WTC11 (cell line): Measurements from ENCODE around the gene ZNF30. TPM values are rescaled to one million over a fixed set of nuclear protein-coding genes. Genes with fewer than 3 reads are reported as not detected.

Experiments used
- ATAC-seq: fragments of 200-7000 bp; cut with Tn5 transposase; 2 replicates; pipeline ENCODE4 v1.10.0; 2021; ENCODE audit warnings: mild to moderate bottlenecking, moderate library complexity
- CTCF ChIA-PET: fragments of 300-600 bp; sonication (Branson Sonifier 250); formaldehyde crosslinking; loops from one replicate; lab custom pipeline; 2021; ENCODE audit warnings: antibody characterized with exemption; lab: Charles Lee
- POLR2A ChIA-PET: fragments of 350-600 bp; sonication (Branson Sonifier 250); formaldehyde crosslinking; loops from one replicate; lab custom pipeline; 2021; ENCODE audit warnings: antibody characterized with exemption; lab: Charles Lee
- DNase-seq: peaks from one replicate; pipeline ENCODE4 v3.0.0; 2021; ENCODE audit warnings: low spot score
- H3K27ac Mint-ChIP-seq: 2 replicates; pipeline ENCODE4 v1.8.0; 2021; ENCODE audit warnings: mixed read lengths
- H3K27me3 Mint-ChIP-seq: 2 replicates; pipeline ENCODE4 v1.8.0; 2021; ENCODE audit warnings: low read depth, mild to moderate bottlenecking, moderate library complexity, mixed read lengths
- H3K36me3 Mint-ChIP-seq: 2 replicates; pipeline ENCODE4 v1.8.0; 2021; ENCODE audit warnings: mixed read lengths
- H3K4me1 Mint-ChIP-seq: 2 replicates; pipeline ENCODE4 v1.8.0; 2022; ENCODE audit warnings: mixed read lengths
- H3K4me3 Mint-ChIP-seq: 2 replicates; pipeline ENCODE4 v1.8.0; 2021; ENCODE audit warnings: mild to moderate bottlenecking, moderate library complexity, mixed read lengths
- H3K9me3 Mint-ChIP-seq: 2 replicates; pipeline ENCODE4 v1.8.0; 2021; ENCODE audit warnings: mixed read lengths
- AFF4 ChIP-seq: sonication (generic); formaldehyde crosslinking; IDR thresholded peaks from 2 replicates; pipeline ENCODE4 v1.8.1; 2023; ENCODE audit warnings: mild to moderate bottlenecking, missing genetic modification reagents, borderline replicate concordance
- ARID4B ChIP-seq: sonication (generic); formaldehyde crosslinking; IDR thresholded peaks from 2 replicates; pipeline ENCODE4 v1.8.0; 2023; ENCODE audit warnings: missing genetic modification reagents, mild to moderate bottlenecking, borderline replicate concordance
- CREB1 ChIP-seq: sonication (generic); formaldehyde crosslinking; IDR thresholded peaks from 2 replicates; pipeline ENCODE4 v1.8.0; 2023; ENCODE audit warnings: mild to moderate bottlenecking, missing genetic modification reagents
- ERG ChIP-seq: fragments of 250-450 bp; sonication (Bioruptor Pico); IDR thresholded peaks from 2 replicates; pipeline ENCODE4 v1.8.0; 2021; ENCODE audit warnings: mild to moderate bottlenecking
- ESRRA ChIP-seq: sonication (generic); formaldehyde crosslinking; IDR thresholded peaks from 2 replicates; pipeline ENCODE4 v1.8.1; 2022; ENCODE audit warnings: mild to moderate bottlenecking, missing genetic modification reagents, borderline replicate concordance
- FOXP1 ChIP-seq: sonication (generic); formaldehyde crosslinking; IDR thresholded peaks from 2 replicates; pipeline ENCODE4 v1.8.0; 2022; ENCODE audit warnings: missing genetic modification reagents, mild to moderate bottlenecking, moderate library complexity, borderline replicate concordance
- FOXP4 ChIP-seq: sonication (generic); formaldehyde crosslinking; IDR thresholded peaks from 2 replicates; pipeline ENCODE4 v1.8.0; 2022; ENCODE audit warnings: mild to moderate bottlenecking, missing genetic modification reagents
- IRF1 ChIP-seq: sonication (generic); formaldehyde crosslinking; IDR thresholded peaks from 2 replicates; pipeline ENCODE4 v1.8.0; 2023; ENCODE audit warnings: missing genetic modification reagents
- JUN ChIP-seq: sonication (generic); formaldehyde crosslinking; IDR thresholded peaks from 2 replicates; pipeline ENCODE4 v1.8.0; 2023; ENCODE audit warnings: mild to moderate bottlenecking, missing genetic modification reagents
- OVOL2 ChIP-seq: fragments of 250-450 bp; sonication (Bioruptor Pico); IDR thresholded peaks from 2 replicates; pipeline ENCODE4 v1.9.0; 2021; ENCODE audit warnings: mild to moderate bottlenecking, borderline replicate concordance
- TP53 ChIP-seq: sonication (generic); formaldehyde crosslinking; IDR thresholded peaks from 2 replicates; pipeline ENCODE4 v1.8.1; 2023; ENCODE audit warnings: mild to moderate bottlenecking, missing genetic modification reagents
- USF1 ChIP-seq: sonication (generic); formaldehyde crosslinking; IDR thresholded peaks from 2 replicates; pipeline ENCODE4 v1.8.0; 2022; ENCODE audit warnings: mild to moderate bottlenecking, missing genetic modification reagents
- USF2 ChIP-seq: sonication (generic); formaldehyde crosslinking; IDR thresholded peaks from 2 replicates; pipeline ENCODE4 v1.8.1; 2023; ENCODE audit warnings: mild to moderate bottlenecking, missing genetic modification reagents, moderate library complexity
- ZNF121 ChIP-seq: sonication (generic); formaldehyde crosslinking; IDR thresholded peaks from 2 replicates; pipeline ENCODE4 v1.8.0; 2023; ENCODE audit warnings: missing genetic modification reagents
- ZNF219 ChIP-seq: sonication (generic); formaldehyde crosslinking; IDR thresholded peaks from 2 replicates; pipeline ENCODE4 v1.8.0; 2023; ENCODE audit warnings: missing genetic modification reagents, mild to moderate bottlenecking, borderline replicate concordance
- ZNF416 ChIP-seq: fragments of 250-450 bp; sonication (Bioruptor Pico); IDR thresholded peaks from 2 replicates; pipeline ENCODE4 v1.9.0; 2021; ENCODE audit warnings: mild to moderate bottlenecking, inconsistent platforms
- ZNF423 ChIP-seq: fragments of 250-450 bp; sonication (Bioruptor Pico); IDR thresholded peaks from 2 replicates; pipeline ENCODE4 v2.1.2; 2022; ENCODE audit warnings: mild to moderate bottlenecking, moderate library complexity
- ZNF425 ChIP-seq: fragments of 250-450 bp; sonication (Bioruptor Pico); conservative IDR thresholded peaks from 2 replicates; pipeline ENCODE4 v1.9.0; 2021; ENCODE audit warnings: mild to moderate bottlenecking
- ZNF512 ChIP-seq: sonication (generic); formaldehyde crosslinking; IDR thresholded peaks from 2 replicates; pipeline ENCODE4 v1.8.1; 2022; ENCODE audit warnings: missing genetic modification reagents, borderline replicate concordance
- ZNF671 ChIP-seq: fragments of 250-450 bp; sonication (Bioruptor Pico); IDR thresholded peaks from 2 replicates; pipeline ENCODE4 v1.8.0; 2021; ENCODE audit warnings: mild to moderate bottlenecking
- total RNA-seq: library from RNA; stranded (reverse); gene quantifications from 3 replicates; pipeline ENCODE4 v1.2.3, GENCODE V29; 2021

ZNF30 gene
- total RNA-seq, 1 experiment from 2014 or later, result 5.4 TPM

GRCh38 chr19:34983786-34984185 lies 57.1 kb downstream of the ZNF30 start:
- peaks cover 25% of the 10 kb centered on the region for H3K4me1 Mint-ChIP-seq
- CTCF ChIA-PET, result no interaction called here
- H3K27me3 Mint-ChIP-seq, result no peaks in the 10 kb centered on the region
- H3K4me3 Mint-ChIP-seq, result no peak overlapping the region
- ATAC-seq (no peak), DNase-seq (no peak)
- POLR2A ChIA-PET, result no interaction called here
- H3K36me3 Mint-ChIP-seq, result peaks cover 9% of the 10 kb centered on the region
- H3K27ac Mint-ChIP-seq, result no peak overlapping the region
- peaks cover 27% of the 10 kb centered on the region for H3K9me3 Mint-ChIP-seq
- no peak for TF ChIP-seq ZNF121 (CRISPR knock-in tag)
- no peak for TF ChIP-seq TP53
- no peak for TF ChIP-seq ZNF219 (CRISPR knock-in tag)
- no peak for TF ChIP-seq ZNF416 (CRISPR knock-in tag)
- no peak for TF ChIP-seq FOXP1 (CRISPR knock-in tag)
- TF ChIP-seq ZNF671 (CRISPR knock-in tag), result no peak
- TF ChIP-seq ZNF512 (CRISPR knock-in tag), result no peak
- TF ChIP-seq ZNF425, result no peak
- no peak for TF ChIP-seq FOXP4 (CRISPR knock-in tag)
- TF ChIP-seq JUN (CRISPR knock-in tag), result no peak
- no peak for TF ChIP-seq USF1 (CRISPR knock-in tag)
- no peak for TF ChIP-seq OVOL2 (CRISPR knock-in tag)
- no peak for TF ChIP-seq IRF1 (CRISPR knock-in tag)
- TF ChIP-seq AFF4 (CRISPR knock-in tag), result no peak
- TF ChIP-seq USF2 (CRISPR knock-in tag), result no peak
- no peak for TF ChIP-seq ERG
- no peak for TF ChIP-seq ESRRA
- TF ChIP-seq ARID4B (CRISPR knock-in tag), result no peak
- TF ChIP-seq ZNF423 (CRISPR knock-in tag), result no peak
- TF ChIP-seq CREB1 (CRISPR knock-in tag), result no peak
